GM04503 (cell line): ENCODE measurements around the gene CDC45.

Experiments
- DNase-seq: peaks from one replicate; pipeline ENCODE4 v3.0.0-alpha.2; 2012; ENCODE audit warnings: low read depth

The CDC45 gene

GRCh38 chr22:19516378-19517170 lies 36.9 kb downstream of the CDC45 start:
- DNase-seq: no peak

DNA sequence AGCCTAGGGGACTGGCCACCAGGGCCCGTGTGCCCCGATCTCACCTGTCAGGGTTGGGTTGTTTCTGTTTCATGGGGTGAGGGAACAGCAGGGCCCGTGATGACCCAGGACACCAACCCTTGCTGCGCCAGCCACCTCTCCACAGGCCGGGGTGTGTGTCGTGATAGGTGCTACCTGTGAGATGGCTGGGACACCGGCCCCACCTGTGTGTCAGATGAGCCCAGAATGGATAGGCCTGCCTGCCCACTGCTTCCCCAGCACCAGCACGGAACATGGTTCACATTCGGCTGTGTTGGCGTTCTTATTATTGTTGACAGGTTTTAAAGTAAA lies 37.4 kb downstream of the CDC45 start:
- no peak for DNase-seq

DNA sequence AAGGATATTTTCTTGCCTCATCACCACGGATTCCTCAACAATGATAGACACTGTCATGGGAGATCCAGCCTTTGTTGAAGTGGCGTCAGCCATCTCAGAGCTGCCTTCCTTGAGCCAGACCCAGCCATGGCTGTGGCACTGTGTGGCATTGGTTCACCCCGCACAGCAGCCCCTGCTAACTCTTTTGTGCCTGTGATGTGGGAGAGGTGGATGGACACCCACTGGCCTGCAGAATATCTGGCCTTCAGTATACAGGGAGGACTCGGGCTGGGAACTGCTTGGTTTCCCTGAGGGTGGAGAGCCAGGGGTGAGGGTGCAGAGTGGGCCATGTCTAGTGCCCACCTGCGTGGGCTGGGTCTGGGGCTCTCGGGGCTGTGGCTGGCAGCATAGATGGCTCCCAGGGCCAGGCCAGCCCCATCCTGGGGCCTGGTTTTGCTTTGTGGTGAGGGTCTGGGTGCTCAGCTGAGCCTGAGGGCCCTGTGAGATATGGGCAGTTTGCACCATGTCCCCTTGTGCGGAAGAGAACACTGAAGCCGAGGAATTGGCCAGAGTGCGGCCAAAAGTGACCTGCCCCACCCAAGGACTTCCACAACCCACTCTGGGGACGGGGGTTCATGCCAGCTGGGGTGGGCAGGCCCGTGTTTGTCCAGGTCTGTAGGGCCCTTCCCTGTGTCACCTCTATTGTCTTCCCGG lies 38.3 kb downstream of the CDC45 start:
- no peak for DNase-seq

GRCh38 chr22:19518635-19519034 lies 38.9 kb downstream of the CDC45 start:
- DNase-seq: no peak

DNA sequence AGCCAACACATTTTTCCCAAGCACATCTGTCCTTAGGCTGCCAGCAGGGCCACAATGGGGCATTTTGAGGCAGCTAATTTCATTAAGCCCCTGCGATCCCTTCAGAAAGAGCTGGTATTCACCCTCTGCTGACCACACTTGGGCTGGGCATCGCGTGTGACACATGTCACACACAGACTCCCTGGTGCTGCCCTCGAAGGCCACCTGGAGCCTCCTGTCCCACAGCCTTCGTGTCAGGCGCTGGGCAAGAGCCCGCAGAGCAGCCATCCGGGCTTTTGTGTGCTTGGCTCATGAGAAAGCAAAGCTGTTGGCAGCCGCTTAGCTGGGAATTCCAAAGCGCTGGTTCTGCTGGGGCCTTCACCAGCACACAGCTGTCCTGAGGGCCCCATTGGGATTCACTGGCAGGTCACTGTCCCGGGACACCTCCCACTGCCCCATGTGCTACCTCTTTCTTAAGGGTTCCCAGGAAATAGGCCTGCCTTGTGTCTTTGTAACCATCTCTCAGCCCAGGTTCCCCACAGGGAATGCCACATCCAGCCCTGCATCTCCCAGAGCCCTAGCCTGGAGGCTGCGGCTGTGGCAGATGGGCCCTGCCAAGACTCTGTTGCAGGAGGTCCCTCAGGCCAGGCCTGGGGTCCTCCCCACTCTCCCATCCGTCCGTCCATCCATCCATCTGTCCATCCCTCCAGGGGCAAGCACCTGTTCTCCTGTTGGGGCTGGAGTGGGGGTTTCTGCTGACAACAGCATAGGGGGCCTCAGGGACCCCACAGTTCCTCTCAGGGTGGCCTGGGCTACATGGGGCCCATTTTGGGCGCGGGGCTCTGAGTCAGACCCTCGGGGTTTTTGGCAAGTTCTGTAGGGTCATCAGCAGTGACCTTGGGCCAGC lies 39.6 kb downstream of the CDC45 start:
- DNase-seq: no peak

DNA sequence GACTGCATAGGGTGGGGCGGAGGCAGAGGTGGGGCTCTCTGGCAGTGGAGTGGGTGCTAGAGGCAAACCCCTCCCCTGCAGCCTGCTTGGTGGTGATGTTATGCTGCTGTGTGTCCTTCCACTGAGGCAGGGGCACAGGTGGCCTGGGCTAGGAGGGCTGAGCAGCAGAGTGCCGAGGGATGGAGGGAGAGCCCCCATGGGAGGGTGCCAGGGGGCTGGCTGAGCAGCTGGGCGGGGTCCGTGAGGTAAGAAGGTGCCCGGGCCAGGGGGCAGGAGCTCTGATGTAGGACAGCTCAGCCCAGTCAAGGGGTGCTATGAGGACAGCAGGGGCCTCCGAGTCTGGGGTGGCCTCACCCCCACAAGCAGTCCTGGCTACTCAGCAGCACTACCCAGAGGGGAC lies 40.3 kb downstream of the CDC45 start:
- no peak for DNase-seq

DNA sequence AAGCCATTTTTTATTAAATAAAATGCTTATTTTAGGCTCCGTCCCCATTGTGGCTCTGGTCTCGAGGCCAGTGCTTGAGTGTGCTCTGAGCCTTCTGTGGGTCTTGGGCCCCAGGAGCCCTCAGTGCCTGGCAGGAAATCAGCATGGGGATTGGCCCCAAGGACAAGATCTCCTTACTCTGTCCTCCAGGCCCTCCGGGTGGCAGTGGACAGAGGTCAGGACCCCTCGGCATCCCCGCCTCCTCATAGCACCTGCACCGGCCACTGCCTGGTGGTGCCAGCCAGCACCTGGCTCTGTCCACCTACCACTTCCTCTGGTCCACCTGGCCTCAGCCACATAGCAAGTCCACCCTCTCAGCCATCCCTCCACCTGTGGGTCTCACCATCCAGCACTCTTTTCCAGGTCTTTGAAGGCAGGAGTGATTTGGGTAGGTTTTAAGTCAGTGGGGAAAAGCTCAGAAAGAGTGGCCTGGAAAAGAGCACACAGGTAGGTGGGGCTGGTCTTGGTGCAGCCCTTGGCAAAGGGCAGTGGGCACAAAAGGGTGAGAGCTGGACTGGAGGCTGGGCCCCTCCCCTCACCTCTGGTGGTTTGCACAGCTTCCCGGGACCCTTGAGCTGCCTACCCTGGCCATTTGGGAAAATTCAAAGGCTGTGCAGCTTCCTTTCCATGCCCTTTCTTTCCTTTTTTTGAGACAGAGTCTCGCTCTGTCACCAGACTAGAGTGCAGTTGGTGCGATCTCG lies 41.0 kb downstream of the CDC45 start:
- no peak for DNase-seq

- DNase-seq: no peak
Measured at GRCh38 chr22:19522190-19522880, 42.6 kb downstream of the CDC45 start.

DNA sequence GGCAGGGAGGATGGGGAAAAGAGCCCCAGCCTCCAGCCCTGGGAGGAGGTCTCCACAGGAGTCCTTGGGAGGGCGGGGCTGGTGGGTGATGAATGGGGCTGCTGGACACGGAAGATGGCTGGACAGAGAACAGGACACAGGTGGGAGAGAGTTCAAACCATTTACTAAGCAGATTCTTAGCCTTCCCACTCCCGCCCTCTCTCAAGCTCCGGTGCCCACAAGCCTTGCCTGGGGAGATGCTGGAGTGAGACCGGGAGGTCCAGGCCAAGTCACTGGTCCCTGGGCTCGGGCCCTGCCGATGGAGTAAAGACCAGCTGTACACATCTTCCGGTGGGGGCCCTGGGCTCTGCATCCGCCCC lies 43.1 kb downstream of the CDC45 start:
- DNase-seq: no peak

- DNase-seq: no peak
Measured at GRCh38 chr22:19523240-19524169, 43.8 kb downstream of the CDC45 start.

GRCh38 chr22:19524170-19525115 lies 44.7 kb downstream of the CDC45 start, which contains the start of gene CLDN5:
Gene CLDN5, minus strand, starts transcription at chr22:19524410. Its CDS starts 155 bp downstream, at chr22:19524255.
- no peak for DNase-seq

DNA sequence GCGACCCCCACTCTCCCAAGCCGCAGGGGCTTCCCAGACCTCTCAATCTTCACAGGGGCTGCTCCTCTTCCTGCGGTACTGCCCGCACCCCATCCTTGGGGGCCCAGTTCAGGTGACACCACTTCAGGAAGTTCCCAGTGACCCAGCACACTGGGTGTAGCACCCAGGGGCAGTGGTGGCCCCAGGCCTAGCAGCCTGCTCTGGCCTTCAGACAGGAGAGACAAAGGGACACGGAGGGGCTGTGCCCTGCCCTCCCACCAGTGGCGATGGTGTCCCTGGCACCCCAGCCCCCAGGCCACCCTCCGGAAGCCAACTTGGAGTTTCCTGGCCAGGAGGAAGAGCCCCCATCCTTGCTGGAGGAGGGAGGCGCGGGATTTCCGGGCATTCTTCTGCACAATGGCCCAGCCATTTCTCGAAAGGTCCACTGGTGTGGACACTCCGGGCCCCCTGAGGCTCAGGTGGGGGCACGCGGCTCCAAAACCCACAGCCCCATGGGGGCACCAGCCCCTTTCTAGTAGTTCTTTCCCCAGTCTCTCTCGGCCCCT lies 45.5 kb downstream of the CDC45 start:
- no peak for DNase-seq

- no peak for DNase-seq
Measured at GRCh38 chr22:19525666-19526065, 45.9 kb downstream of the CDC45 start.

DNA sequence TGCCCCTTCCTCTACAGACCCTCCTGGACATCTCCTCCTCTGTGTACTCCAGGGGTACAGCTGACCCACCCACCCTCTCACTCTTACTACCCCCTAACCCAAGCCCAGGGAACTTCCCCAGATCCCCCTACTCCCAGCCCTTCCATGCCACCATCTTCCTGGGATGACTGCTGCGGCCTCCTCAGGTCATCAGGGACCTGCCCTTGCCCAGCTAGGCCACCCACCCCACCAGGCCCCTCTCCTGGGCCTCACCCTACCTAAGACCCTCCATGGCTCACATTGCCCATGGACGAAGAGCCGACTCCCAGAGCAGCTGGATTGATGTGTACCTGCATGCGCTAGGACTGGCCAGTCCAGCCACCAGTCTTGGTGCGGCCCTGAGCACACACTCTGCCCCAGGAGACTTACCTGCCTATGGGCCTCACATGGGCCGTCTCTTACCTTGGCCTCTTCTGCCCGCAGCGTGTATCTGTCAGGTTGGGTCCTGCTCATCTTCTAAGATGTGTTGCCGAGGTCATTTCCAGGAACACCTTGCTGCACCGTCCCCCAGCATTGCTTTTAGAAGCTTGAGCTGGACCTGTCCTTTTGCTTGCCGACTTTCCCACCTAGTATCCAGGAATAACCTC lies 46.5 kb downstream of the CDC45 start:
- no peak for DNase-seq

DNA sequence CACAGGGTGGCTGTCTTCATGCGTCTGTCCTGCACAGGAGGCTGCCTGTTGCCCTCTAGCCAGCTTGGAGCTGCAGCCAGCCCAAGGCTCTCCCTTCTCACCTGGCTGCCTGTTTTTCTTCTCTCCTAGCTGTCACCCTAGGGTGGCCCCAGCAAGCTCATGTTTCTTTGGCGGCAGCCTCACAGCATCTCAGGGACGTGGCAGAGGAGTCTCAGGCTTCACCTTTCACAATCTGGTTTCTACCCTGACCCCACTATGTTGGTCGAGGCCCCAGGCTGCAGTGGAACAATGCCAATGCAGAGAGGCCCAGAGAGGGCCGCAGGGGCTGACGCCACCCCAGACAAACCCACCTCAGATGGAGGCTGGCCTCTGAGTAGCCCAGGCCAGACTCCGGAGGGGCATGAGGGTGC lies 47.0 kb downstream of the CDC45 start:
- no peak for DNase-seq

- DNase-seq: no peak
Measured at GRCh38 chr22:19527321-19527721, 47.6 kb downstream of the CDC45 start.

- DNase-seq: no peak
Measured at GRCh38 chr22:19527861-19528417, 48.2 kb downstream of the CDC45 start.

DNA sequence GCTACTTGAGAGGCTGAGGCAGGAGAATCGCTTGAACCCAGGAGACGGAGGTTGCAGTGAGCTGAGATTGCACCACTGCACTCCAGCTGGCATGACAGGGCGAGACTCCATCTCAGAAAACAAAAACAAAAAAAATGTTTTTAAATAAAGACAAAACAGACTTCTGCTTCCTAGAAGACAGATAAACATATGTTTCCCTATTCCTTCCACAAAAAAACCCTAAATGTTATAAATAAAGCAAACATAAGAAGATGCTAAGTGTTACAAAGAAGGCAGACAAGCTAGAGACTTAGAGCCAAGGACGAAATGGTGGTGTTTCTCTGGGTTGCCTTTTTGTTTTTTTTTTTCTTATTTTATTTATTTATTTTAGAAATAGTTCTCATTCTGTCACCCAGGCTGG lies 50.1 kb downstream of the CDC45 start:
- DNase-seq: no peak
